ENCODE data around the gene THAP7.
"Not testable (repeated sequence)": the region's sequence is repeated elsewhere in the genome, so short reads cannot be mapped to it uniquely, and the experiment has no call there.

THAP7 gene, protein sequence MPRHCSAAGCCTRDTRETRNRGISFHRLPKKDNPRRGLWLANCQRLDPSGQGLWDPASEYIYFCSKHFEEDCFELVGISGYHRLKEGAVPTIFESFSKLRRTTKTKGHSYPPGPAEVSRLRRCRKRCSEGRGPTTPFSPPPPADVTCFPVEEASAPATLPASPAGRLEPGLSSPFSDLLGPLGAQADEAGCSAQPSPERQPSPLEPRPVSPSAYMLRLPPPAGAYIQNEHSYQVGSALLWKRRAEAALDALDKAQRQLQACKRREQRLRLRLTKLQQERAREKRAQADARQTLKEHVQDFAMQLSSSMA

GRCh38 chr22:21001601-21002325 is at the start of gene THAP7:
Gene THAP7 (minus strand): TSS chr22:21002118. CDS start chr22:21001911, 207 bp downstream.
- DNase-seq (ENCODE audit: low read depth): peak; percentile 96

GRCh38 chr22:21051145-21051830 is 49.4 kb upstream of the THAP7 start:
- DNase-seq (ENCODE audit: low read depth): no peak

GRCh38 chr22:21048965-21049364 is 47.0 kb upstream of the THAP7 start:
- DNase-seq (ENCODE audit: low read depth): not testable (repeated sequence)

DNA sequence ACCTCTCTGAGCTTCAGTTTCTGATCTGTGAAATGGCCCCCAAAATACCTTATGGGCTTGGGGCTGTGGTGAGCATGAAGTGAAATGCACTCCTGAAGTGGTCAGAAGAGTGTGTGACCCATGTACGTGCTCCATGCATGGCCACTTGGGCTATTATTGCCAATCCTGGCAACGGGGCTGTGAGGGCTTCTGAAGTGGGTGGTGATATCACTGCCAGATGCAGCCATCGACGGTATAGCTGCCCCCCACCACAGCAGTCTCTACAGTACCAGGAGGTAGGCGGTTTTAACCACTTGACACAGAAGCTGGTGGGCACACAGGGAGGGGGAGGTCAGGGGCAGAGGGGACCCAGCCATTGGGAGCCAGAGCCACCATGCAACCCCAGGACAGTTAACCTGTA is 46.5 kb upstream of the THAP7 start:
- not testable (repeated sequence) for DNase-seq (ENCODE audit: low read depth)

GRCh38 chr22:21047730-21048129 is 45.8 kb upstream of the THAP7 start:
- DNase-seq (ENCODE audit: low read depth): no peak

GRCh38 chr22:21047035-21047661 is 45.2 kb upstream of the THAP7 start:
- DNase-seq (ENCODE audit: low read depth): no peak

DNA sequence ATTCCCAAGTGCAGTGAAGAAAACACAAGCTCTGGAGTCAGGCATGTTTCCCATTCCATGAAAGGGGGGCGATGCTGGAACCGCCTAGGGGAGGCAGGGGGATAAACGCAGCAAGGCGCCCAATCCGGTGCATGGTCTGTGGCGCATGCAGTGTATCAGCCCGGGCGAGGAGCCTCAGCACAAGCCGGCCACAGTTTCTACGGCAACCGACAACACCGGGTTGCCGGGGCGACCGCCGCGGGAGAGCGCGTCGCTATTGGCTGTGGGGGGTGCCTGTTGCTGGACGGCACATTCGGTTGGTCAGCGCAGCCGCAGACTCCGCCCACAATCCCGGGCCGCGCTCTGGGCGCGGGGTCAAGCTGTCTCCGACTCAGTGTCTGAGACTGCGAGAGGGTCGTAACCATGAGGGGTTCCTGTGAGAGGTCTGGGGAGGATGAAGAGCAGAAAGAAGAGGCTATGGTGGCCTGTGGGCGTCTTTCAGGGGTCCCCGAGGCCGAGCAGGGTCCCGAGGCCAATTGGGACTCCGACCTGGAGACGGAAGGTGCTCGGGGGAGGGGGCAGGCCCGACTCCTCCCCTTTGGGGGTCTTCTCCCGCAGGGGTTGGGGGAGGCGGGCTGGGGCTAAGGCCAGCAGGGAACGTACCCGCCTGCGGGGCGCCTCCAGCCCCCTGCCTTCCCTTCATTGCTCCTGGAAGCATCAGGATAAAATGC is 43.8 kb upstream of the THAP7 start, which contains the start of gene LRRC74B:
TSS of gene LRRC74B (plus strand) at position 362 of the 710 bp plus-strand sequence. CDS start at position 403, 41 bp downstream.
- DNase-seq (ENCODE audit: low read depth): peak; percentile 49

GRCh38 chr22:21044931-21045584 is 43.1 kb upstream of the THAP7 start:
- DNase-seq (ENCODE audit: low read depth): no peak

GRCh38 chr22:21043860-21044535 is 42.1 kb upstream of the THAP7 start:
- DNase-seq (ENCODE audit: low read depth): no peak

DNA sequence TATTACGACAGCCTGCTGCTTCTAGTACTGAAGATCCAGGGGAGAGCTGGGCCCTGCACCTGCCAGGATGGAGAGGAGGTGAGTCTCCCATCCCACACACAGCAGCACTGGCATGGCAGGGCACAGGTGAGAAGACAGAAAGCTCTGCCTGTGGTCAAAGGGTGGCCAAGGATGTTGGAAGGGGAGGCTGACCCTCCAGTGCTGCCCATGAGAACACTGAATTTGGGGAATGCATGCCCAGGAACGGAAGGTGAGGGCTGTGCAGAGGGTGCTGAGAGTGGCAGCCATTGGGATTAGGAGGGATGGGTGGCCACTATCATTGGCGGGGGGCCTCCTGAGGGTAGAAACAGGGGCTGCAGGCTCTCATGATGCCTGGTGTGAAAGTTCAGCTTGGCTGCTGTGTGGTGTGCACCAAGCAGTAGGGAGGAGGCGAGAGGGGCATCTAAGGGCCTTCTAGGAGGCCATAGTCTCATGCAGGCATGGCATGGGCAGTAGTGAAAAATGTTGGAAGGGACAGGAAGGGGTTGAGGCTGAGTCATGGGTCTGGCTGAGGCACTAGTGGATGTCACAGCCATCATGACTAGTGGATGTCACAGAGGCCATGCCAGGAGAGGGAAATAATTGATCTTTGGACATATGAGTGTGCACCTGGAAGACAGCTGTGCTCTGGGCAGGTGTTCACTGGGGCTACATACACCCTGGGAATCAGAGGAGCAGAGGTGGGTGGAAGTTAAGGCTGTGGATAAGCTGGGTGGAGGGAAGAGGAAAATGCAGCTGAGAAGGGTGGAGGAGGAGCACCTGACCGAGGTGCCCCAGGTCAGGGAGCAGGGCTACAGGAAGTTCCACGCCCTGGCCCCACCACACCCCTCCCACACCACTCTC is 41.3 kb upstream of the THAP7 start:
- DNase-seq (ENCODE audit: low read depth): no peak

DNA sequence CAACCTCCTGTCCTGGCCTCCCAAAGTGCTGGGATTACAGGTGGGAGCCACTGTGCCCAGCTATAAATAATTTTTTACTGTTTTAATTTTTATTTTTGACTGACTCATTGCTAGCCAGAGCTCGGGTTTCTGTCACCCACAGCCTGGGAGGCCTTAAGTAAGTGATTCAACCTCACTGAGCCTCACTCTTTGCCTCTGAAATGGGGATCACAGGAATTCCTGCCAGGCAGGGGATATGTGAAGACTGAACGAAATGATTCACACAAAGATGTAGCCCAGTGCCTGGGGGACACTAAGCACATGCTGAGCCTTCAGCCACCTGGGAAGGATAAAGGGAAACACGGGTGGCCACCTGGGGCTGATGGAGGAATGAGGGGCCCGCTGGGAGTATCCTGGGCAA is 40.0 kb upstream of the THAP7 start:
- DNase-seq (ENCODE audit: low read depth): no peak

GRCh38 chr22:21039158-21039557 is 37.2 kb upstream of the THAP7 start:
- DNase-seq (ENCODE audit: low read depth): not testable (repeated sequence)

DNA sequence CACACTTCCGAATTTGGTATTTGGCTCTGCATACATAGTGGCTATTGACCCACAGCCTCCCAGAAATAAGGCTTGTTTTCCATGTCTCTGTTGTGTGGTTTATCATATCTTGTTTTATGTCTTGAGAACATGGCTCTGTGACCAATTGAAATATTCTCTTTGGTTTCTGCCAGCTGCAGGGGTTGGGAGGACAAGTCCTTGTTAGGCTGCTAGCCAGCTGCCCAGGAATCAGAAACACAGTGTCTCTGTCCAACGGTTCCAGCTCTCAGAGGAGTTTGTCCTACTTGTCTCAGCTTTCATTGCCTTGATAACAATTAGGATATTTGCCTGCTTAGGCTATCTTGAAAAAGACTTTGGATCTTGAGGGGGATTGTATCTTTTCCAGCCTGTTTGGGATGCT is 36.5 kb upstream of the THAP7 start:
- DNase-seq (ENCODE audit: low read depth): no peak

DNA sequence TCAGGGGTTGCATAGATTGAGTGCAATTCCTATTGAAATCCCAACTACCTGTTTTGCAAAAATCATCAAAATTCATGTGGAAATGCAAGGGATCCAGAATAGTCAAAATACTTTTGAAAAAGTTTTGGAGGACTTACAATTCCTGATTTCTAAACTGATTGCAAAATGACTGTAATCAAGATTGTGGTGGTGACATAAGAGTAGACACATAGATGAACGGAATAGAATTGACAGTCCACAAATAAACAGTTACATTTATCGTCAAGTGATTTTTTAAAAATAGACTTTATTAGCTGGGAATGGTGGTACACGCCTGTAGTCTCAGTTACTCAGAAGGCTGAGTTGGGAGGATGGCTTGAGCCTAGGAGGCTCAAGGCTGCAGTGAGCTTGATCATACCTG is 33.1 kb upstream of the THAP7 start:
- DNase-seq (ENCODE audit: low read depth): no peak

- no peak for DNase-seq (ENCODE audit: low read depth)
These were observed 32.0 kb upstream of the THAP7 start for GRCh38 chr22:21033895-21034294.

- no peak for DNase-seq (ENCODE audit: low read depth)
These were observed 31.2 kb upstream of the THAP7 start for GRCh38 chr22:21032868-21033688.

GRCh38 chr22:21032037-21032867 is 30.3 kb upstream of the THAP7 start, which contains the start of gene SLC7A4:
Gene SLC7A4 (minus strand): TSS chr22:21032561. CDS start chr22:21031812, 749 bp downstream.
- no peak for DNase-seq (ENCODE audit: low read depth)

All from activated T-cell treated with anti-CD3 and anti-CD28 coated beads for 1 hour (primary cell).